Stimulated activated naive CD4-positive, alpha-beta T cell treated with Interleukin-2 at 50 U/mL for 16 hours (primary cell): Measurements from ENCODE around the gene CD101.

ENCODE experiments used
- DNase-seq: peaks from one replicate; lab custom pipeline; 2025; lab: John Stamatoyannopoulos, UW

Gene CD101

GRCh38 chr1:116984406-116985160, 17.0 kb upstream of the CD101 start:
- no peak for DNase-seq

- peak; percentile 30 for DNase-seq
Observed at GRCh38 chr1:116986421-116987255, 14.9 kb upstream of the CD101 start.

- DNase-seq = peak; percentile 69
Observed at GRCh38 chr1:116987256-116987555, 14.4 kb upstream of the CD101 start.

- no peak for DNase-seq
Observed at GRCh38 chr1:116988248-116988647, 13.3 kb upstream of the CD101 start.

- DNase-seq = no peak
Observed at GRCh38 chr1:116988908-116989307, 12.7 kb upstream of the CD101 start.

GRCh38 chr1:116989835-116990234, 11.7 kb upstream of the CD101 start:
- no peak for DNase-seq

- DNase-seq = no peak
Observed at GRCh38 chr1:116990612-116991151, 10.9 kb upstream of the CD101 start.

- no peak for DNase-seq
Observed at GRCh38 chr1:116991171-116991845, 10.3 kb upstream of the CD101 start.

GRCh38 chr1:116991918-116992317, 9.6 kb upstream of the CD101 start:
- no peak for DNase-seq

- DNase-seq = no peak
Observed at GRCh38 chr1:116993286-116993685, 8.3 kb upstream of the CD101 start.

- DNase-seq = no peak
Observed at GRCh38 chr1:116994411-116994810, 7.1 kb upstream of the CD101 start.

GRCh38 chr1:116997066-116997465, 4.5 kb upstream of the CD101 start:
- no peak for DNase-seq

GRCh38 chr1:116997636-116998035, 3.9 kb upstream of the CD101 start:
- DNase-seq = no peak

- DNase-seq = no peak
Observed at GRCh38 chr1:116999596-116999995, 2.0 kb upstream of the CD101 start.

GRCh38 chr1:117000142-117000541, 1.4 kb upstream of the CD101 start:
- DNase-seq = no peak

GRCh38 chr1:117003223-117003875, 1.8 kb downstream of the CD101 start:
- DNase-seq = no peak

- no peak for DNase-seq
Observed at GRCh38 chr1:117007719-117008013, 6.1 kb downstream of the CD101 start.

GRCh38 chr1:117008656-117009055, 7.1 kb downstream of the CD101 start:
- DNase-seq = no peak

- no peak for DNase-seq
Observed at GRCh38 chr1:117009132-117009531, 7.6 kb downstream of the CD101 start.

GRCh38 chr1:117010310-117010969, 8.9 kb downstream of the CD101 start:
- no peak for DNase-seq

GRCh38 chr1:117011334-117011733, 9.8 kb downstream of the CD101 start:
- DNase-seq = no peak
